Measurements from ENCODE around the gene GNA15.
A peak's percentile ranks its signal among the peaks of the same experiment; 100 is the strongest.

GNA15 gene

DNA sequence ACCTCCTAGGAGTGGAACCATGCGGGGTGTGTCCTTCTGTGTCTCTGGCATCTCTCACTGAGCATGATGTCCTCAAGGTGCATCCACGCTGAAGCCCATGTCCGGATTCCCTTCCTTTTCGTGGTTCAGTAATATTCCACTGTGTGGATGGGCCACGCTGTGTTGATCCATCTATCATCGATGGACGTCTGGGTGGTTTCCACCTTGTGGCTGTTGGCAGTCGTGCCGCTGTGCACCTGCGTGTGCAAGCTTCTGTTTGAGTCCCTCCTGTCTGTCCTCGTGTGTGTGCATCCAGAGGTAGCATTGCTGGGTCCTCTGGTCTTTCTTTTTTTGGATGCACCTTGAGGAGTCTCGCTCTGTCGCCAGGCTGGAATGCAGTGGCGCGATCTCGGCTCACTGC, 11.2 kb upstream of the GNA15 start:
- peak; percentile 34 for DNase-seq (ENCODE audit: low spot score)
- TF ChIP-seq, protein P1, sequence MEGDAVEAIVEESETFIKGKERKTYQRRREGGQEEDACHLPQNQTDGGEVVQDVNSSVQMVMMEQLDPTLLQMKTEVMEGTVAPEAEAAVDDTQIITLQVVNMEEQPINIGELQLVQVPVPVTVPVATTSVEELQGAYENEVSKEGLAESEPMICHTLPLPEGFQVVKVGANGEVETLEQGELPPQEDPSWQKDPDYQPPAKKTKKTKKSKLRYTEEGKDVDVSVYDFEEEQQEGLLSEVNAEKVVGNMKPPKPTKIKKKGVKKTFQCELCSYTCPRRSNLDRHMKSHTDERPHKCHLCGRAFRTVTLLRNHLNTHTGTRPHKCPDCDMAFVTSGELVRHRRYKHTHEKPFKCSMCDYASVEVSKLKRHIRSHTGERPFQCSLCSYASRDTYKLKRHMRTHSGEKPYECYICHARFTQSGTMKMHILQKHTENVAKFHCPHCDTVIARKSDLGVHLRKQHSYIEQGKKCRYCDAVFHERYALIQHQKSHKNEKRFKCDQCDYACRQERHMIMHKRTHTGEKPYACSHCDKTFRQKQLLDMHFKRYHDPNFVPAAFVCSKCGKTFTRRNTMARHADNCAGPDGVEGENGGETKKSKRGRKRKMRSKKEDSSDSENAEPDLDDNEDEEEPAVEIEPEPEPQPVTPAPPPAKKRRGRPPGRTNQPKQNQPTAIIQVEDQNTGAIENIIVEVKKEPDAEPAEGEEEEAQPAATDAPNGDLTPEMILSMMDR (IDR thresholded peaks at IDR 0.05; ENCODE audit: extremely low read depth, missing control alignments), result no peak

DNA sequence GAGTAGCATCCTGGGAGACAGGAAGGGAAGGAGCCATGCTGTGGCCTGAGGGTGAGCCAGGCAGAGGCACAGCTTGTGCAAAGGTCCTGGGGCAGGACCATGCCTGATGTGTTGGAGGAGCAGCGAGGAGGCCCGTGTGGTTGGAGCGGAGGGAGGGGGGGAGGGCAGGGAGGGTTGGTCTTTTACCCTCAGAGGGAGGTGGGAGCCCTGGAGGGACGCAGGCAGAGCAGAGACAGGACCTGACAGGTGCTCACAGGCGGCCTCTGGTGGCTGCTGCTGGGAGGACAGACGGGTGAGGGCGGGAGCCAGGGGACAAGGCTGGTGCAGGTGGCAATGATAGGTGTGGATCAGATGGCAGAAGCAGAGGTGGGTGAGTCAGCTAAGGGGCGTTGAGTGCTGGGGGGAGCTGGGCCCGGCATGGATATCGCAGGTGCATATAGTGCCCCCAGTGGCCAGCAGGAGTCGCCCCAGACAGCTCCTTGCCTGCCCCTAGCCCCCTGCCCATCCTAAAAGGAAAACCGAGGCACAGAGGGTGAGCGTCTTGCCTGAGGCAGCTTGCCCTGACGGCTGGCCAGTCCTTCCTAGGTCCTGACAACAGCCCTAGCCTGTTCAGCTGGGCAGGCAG, 9.8 kb upstream of the GNA15 start:
- TF ChIP-seq, protein P1 (IDR thresholded peaks at IDR 0.05; ENCODE audit: extremely low read depth, missing control alignments), result peak; percentile 69
- DNase-seq (ENCODE audit: low spot score), result peak; percentile 84

DNA sequence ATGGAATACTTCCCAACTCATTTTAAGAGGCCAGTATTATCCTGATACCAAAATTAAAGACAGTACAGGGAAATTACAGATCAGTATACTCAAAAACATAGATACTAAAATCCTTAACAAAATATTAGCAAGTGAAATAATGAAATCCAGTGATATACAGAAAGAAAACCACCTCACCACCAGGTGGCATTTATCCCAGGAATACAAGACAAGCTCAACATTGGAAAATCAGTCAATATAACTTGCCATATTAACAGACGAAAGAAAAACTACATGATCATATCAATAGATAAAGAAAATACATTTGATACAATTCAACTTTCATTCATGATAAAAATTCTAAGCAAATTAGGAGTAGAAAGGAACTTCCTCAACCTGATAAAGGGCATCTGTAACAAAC, 6.7 kb upstream of the GNA15 start:
- DNase-seq (ENCODE audit: low spot score), result no peak
- TF ChIP-seq, protein P1 (IDR thresholded peaks at IDR 0.05; ENCODE audit: extremely low read depth, missing control alignments), result peak; percentile 19

DNA sequence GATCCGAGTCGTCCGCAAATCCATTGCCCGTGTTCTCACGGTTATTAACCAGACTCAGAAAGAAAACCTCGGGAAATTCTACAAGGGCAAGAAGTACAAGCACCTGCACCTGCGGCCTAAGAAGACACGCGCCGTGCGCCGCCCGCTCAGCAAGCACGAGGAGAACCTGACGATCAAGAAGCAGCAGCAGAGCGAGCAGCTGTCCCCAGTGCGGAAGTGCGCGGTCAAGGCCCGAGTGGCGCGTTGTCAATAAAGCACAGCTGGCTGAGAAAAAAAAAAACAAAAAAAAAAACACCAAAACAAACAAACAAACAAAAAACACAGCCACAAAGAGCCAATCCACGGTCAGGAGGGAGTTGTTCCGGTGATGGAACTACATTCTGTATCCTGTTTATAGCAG, 4.7 kb upstream of the GNA15 start:
- DNase-seq (ENCODE audit: low spot score), result no peak
- TF ChIP-seq, protein P1 (IDR thresholded peaks at IDR 0.05; ENCODE audit: extremely low read depth, missing control alignments), result no peak

- peak; percentile 85 for DNase-seq (ENCODE audit: low spot score)
- TF ChIP-seq, protein P1 (IDR thresholded peaks at IDR 0.05; ENCODE audit: extremely low read depth, missing control alignments), result no peak
Measured at GRCh38 chr19:3132971-3133792, 2.7 kb upstream of the GNA15 start.

DNA sequence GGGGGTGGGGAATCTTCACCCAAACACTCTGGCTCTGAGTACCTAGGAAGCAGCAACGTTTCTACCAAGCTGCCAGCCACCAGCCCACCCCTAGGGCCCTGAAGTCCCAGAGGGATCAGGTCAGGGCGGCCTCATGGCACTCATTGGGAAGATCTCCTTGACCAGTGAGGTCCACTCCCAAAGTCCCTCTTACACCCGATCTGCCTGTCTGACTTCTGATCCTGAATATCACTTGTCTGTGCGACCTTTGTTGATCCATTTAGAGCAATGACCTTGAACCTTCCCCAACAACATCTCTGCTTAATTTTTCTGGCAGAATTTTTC, 2.1 kb upstream of the GNA15 start:
- DNase-seq (ENCODE audit: low spot score), result no peak
- TF ChIP-seq, protein P1 (IDR thresholded peaks at IDR 0.05; ENCODE audit: extremely low read depth, missing control alignments), result no peak

DNA sequence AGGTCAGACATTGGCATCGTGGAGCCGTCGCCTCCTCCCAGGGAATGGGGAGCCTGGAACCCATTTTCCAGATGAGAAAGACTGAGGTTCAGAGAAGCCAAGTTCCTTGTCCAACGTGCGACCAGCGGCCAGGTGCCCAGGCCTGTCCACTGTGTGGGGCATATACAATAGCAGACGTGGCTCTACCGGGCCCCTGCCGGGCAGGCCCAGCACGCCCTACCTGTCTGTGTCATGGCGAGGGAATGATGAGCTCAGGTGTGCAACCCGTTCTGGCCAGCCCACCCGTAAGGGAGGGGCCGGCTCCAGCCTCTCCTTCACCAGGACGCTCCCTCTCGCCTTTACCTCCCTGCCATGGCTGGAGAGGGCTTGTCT, 837 bp downstream of the GNA15 start:
- DNase-seq (ENCODE audit: low spot score), result peak; percentile 36

More for the DNA sequence above, 837 bp downstream of the GNA15 start:
- TF ChIP-seq, protein P1 (IDR thresholded peaks at IDR 0.05; ENCODE audit: extremely low read depth, missing control alignments), result no peak

All from GM20000 (cell line).